ENCODE data around the gene PRKCH. TPM values are rescaled to one million over a fixed set of nuclear protein-coding genes. Genes with fewer than 3 reads are reported as not detected.

Gene PRKCH
- polyA plus RNA-seq, 3 donors = 3.6 to 6.2 (median 5.4) TPM

- Mint-ChIP-seq H3K9me3 (peaks cover 6 to 24% (median 16%) of the 10 kb centered on the region in 7 donors), H3K27ac (no peak overlapping the region), H3K4me3 (no peak overlapping the region), H3K36me3 (no peaks in the 10 kb centered on the region), H3K4me1 (no peaks in the 10 kb centered on the region), H3K27me3 (ENCODE audit: low read depth in 3 of 3) (peaks cover 0 to 4% (median 0%) of the 10 kb centered on the region in 3 donors)
- Histone ChIP-seq H2AFZ (ENCODE audit: insufficient read depth, low read depth, low read length, poor library complexity, severe bottlenecking) (no peak overlapping the region), H4K20me1 (ENCODE audit: insufficient read depth, low read length) (no peaks in the 10 kb centered on the region), H3K9me3 (replicated peaks in 1 of 2; ENCODE audit: control insufficient read depth in 1 of 2, insufficient read depth in 1 of 2, low read length in 2 of 2) (peaks cover 11 to 16% of the 10 kb centered on the region in 2 donors), H3K4me3 (replicated peaks in 1 of 3; ENCODE audit: low read depth in 2 of 3, low read length in 3 of 3) (no peak overlapping the region), H3K4me1 (ENCODE audit: control insufficient read depth in 1 of 2, insufficient read depth in 2 of 2, low read length in 2 of 2) (peaks cover 0 to 4% of the 10 kb centered on the region in 2 donors), H3K79me2 (ENCODE audit: insufficient read depth, low read length) (no peaks in the 10 kb centered on the region), H3K9ac (ENCODE audit: insufficient read depth, low read length, poor library complexity, severe bottlenecking) (no peak overlapping the region), H3K4me2 (replicated peaks; ENCODE audit: extremely low read depth, low read length, poor library complexity, severe bottlenecking) (no peak overlapping the region), H3K27ac (ENCODE audit: low read depth in 1 of 2, low read length in 2 of 2) (no peak overlapping the region), H3K27me3 (ENCODE audit: control insufficient read depth in 2 of 2, insufficient read depth in 2 of 2, low read length in 2 of 2) (no peaks in the 10 kb centered on the region), H3K36me3 (replicated peaks in 1 of 2; ENCODE audit: control insufficient read depth in 1 of 2, insufficient read depth in 2 of 2, low read length in 2 of 2) (no peaks in the 10 kb centered on the region)
- intact Hi-C loops (cut with micrococcal nuclease) = no loop called here
- WGBS (ENCODE audit: insufficient coverage) = no CpG with 5 or more reads among the region's 4 CpGs
- no peak for TF ChIP-seq CTCF (IDR thresholded peaks at IDR 0.05)
- DNase-seq = no peak
Observed at GRCh38 chr14:61315313-61315712, 6.1 kb upstream of the PRKCH start.

DNA sequence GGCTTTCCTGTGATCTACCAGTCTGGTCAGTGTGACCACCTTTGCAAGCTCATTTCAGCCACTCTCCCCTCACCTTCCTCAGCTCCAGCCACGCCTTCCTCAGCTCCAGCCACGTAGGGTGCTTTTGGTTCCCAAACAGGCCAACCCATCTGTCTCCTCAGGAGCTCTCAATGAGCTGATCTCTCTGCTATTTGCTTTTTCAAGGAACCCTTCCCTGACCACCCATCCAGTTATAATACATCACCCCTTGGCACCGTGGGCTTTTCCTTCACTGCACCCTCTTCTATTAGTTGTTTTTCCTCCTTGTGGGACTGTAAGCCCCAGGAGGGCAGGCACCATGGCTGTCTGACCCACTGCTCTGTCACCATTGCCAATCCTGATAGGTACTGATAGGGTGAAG is 2.3 kb upstream of the PRKCH start:
- H3K4me1 Mint-ChIP-seq = peaks cover 23% of the 10 kb centered on the region
- Histone ChIP-seq H3K9me3 (replicated peaks in 1 of 2; ENCODE audit: control insufficient read depth in 1 of 2, insufficient read depth in 1 of 2, low read length in 2 of 2) (no peaks in the 10 kb centered on the region), H3K27me3 (ENCODE audit: control insufficient read depth in 2 of 2, insufficient read depth in 2 of 2, low read length in 2 of 2) (peaks cover 4 to 11% of the 10 kb centered on the region in 2 donors), H3K36me3 (replicated peaks in 1 of 2; ENCODE audit: control insufficient read depth in 1 of 2, insufficient read depth in 2 of 2, low read length in 2 of 2) (no peaks in the 10 kb centered on the region), H3K27ac (ENCODE audit: low read depth in 1 of 2, low read length in 2 of 2) (no peak overlapping the region), H3K79me2 (ENCODE audit: insufficient read depth, low read length) (peaks cover 12% of the 10 kb centered on the region), H3K9ac (ENCODE audit: insufficient read depth, low read length, poor library complexity, severe bottlenecking) (no peak overlapping the region), H3K4me2 (replicated peaks; ENCODE audit: extremely low read depth, low read length, poor library complexity, severe bottlenecking) (no peak overlapping the region), H3K4me3 (replicated peaks in 1 of 3; ENCODE audit: low read depth in 2 of 3, low read length in 3 of 3) (no peak overlapping the region), H4K20me1 (ENCODE audit: insufficient read depth, low read length) (no peaks in the 10 kb centered on the region), H3K4me1 (ENCODE audit: control insufficient read depth in 1 of 2, insufficient read depth in 2 of 2, low read length in 2 of 2) (peaks cover 18 to 19% of the 10 kb centered on the region in 2 donors), H2AFZ (ENCODE audit: insufficient read depth, low read depth, low read length, poor library complexity, severe bottlenecking) (no peak overlapping the region)
- no peak for DNase-seq
- peaks cover 0 to 7% of the 10 kb centered on the region in 2 donors for H3K36me3 Mint-ChIP-seq
- H3K27me3 Mint-ChIP-seq (ENCODE audit: low read depth in 3 of 3) = peaks cover 12 to 17% (median 16%) of the 10 kb centered on the region in 3 donors
- 96% methylated on average over 2 of the region's 3 CpGs for WGBS (ENCODE audit: insufficient coverage)
- H3K9me3 Mint-ChIP-seq = peaks cover 0 to 4% (median 0%) of the 10 kb centered on the region in 7 donors
- TF ChIP-seq CTCF (IDR thresholded peaks at IDR 0.05) = no peak
- intact Hi-C loops (cut with micrococcal nuclease) = no loop called here
- H3K4me3 Mint-ChIP-seq = no peak overlapping the region
- H3K27ac Mint-ChIP-seq = no peak overlapping the region

All from CD14-positive monocyte (primary cell).